CD4-positive, alpha-beta T cell (primary cell): ENCODE data around the gene CMTM6. TPM values are rescaled to one million over a fixed set of nuclear protein-coding genes. Genes with fewer than 3 reads are reported as not detected.

Experiments
- ATAC-seq: fragments of 200-7000 bp; cut with Tn5 transposase; one replicate; pipeline ENCODE4 v1.10.0; 2022; ENCODE audit warnings: mild to moderate bottlenecking; ENCODE audit not compliant: poor library complexity
- CTCF ChIA-PET: fragments of 350-600 bp; sonication (Branson Sonifier 250); formaldehyde crosslinking; loops from one replicate; lab custom pipeline; 2021; ENCODE audit warnings: antibody characterized with exemption, inconsistent platforms; lab: Charles Lee
- POLR2A ChIA-PET: fragments of 350-600 bp; sonication (Branson Sonifier 250); formaldehyde crosslinking; loops from one replicate; lab custom pipeline; 2021; ENCODE audit warnings: antibody characterized with exemption, inconsistent platforms; lab: Charles Lee
- DNase-seq, 14 experiments: peaks; one replicate each; pipeline ENCODE4 v3.0.0-alpha.2; 2013 to 2020; ENCODE audit warnings: mixed read lengths in 2 of 14
- H3K27ac ChIP-seq, 2 donors: one replicate each; pipeline versions ENCODE4 v1.5.1 to v1.7.0; 2013; ENCODE audit warnings: low read length in 2 of 2, low read depth in 1 of 2, mild to moderate bottlenecking in 1 of 2
- H3K27me3 ChIP-seq, 2 experiments: 1 replicate in 1 of 2; 2 replicates in 1 of 2; pipeline versions ENCODE4 v1.6.1 to v1.7.0; 2013; ENCODE audit warnings: low read length in 2 of 2, control low read depth in 1 of 2, mild to moderate bottlenecking in 1 of 2, moderate library complexity in 1 of 2; ENCODE audit not compliant: insufficient read depth in 2 of 2, control insufficient read depth in 1 of 2
- H3K36me3 ChIP-seq: one replicate; pipeline ENCODE4 v1.6.1; 2013; ENCODE audit warnings: low read length, control low read depth; ENCODE audit not compliant: insufficient read depth
- H3K4me1 ChIP-seq: one replicate; pipeline ENCODE4 v1.6.1; 2013; ENCODE audit warnings: low read length, control low read depth; ENCODE audit not compliant: insufficient read depth
- H3K4me3 ChIP-seq: one replicate; pipeline ENCODE4 v1.5.1; 2013; ENCODE audit warnings: mild to moderate bottlenecking, low read length, moderate library complexity
- H3K9me3 ChIP-seq, 2 experiments: 1 replicate in 1 of 2; 2 replicates in 1 of 2; pipeline versions ENCODE4 v1.6.1 to v1.7.0; 2013; ENCODE audit warnings: low read length in 2 of 2, mild to moderate bottlenecking in 2 of 2, control low read depth in 1 of 2, moderate library complexity in 1 of 2; ENCODE audit not compliant: control insufficient read depth in 1 of 2, insufficient read depth in 1 of 2
- H3K27ac Mint-ChIP-seq: one replicate; pipeline ENCODE4 v1.8.0; 2020; ENCODE audit warnings: mixed read lengths
- H3K27me3 Mint-ChIP-seq: one replicate; pipeline ENCODE4 v1.8.0; 2021; ENCODE audit warnings: mixed read lengths
- H3K36me3 Mint-ChIP-seq: one replicate; pipeline ENCODE4 v1.8.0; 2021; ENCODE audit warnings: low read depth, mixed read lengths
- H3K4me1 Mint-ChIP-seq: one replicate; pipeline ENCODE4 v1.8.0; 2021; ENCODE audit warnings: low read depth, mixed read lengths
- H3K4me3 Mint-ChIP-seq: one replicate; pipeline ENCODE4 v1.8.0; 2020; ENCODE audit warnings: mild to moderate bottlenecking, mixed read lengths
- H3K9me3 Mint-ChIP-seq: one replicate; pipeline ENCODE4 v1.8.0; 2020; ENCODE audit warnings: mixed read lengths
- intact Hi-C, 2 experiments: fragments of 100-400 bp; cut with DNase I in 1 of 2; cut with micrococcal nuclease in 1 of 2; formaldehyde crosslinking; loops; one replicate each; pipeline versions ENCODE4 v1.15.1 to v1.9.0; 2023 to 2025; cut with DNase I, micrococcal nuclease
- total RNA-seq, 174 experiments: library from RNA in 2 of 174; stranded (reverse) in 2 of 174; gene quantifications; one replicate each; pipeline ENCODE4 v1.2.3 and lab custom pipeline; 2021 to 2026
- TF ChIP-seq, protein P1 (sequence below): fragments of 200-600 bp; IDR thresholded peaks from one replicate; pipeline ENCODE4 v1.8.0; 2022; ENCODE audit warnings: antibody characterized with exemption, mild to moderate bottlenecking

CMTM6 gene
- total RNA-seq, 2 experiments from 2014 or later: 36.5 to 37.8 TPM

DNA sequence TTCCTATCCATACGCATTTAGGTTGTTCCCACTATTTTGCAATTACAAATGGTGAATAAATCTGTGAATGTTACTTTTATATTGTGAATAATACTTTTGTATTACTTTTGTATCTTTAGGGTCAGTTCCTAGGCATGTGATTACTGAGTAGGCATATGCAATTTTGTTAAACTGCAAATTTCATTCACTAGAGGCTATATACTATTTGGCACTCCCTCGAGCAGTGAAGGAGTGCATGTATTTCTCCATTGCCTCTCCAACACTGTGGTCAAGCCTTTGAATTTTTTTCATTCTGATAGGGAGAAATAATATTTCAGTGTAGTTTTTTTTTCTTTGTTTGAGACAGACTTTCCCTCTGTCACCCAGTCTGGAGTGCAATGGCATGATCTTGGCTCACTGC is 8.4 kb upstream of the CMTM6 start:
- TF ChIP-seq, protein P1, sequence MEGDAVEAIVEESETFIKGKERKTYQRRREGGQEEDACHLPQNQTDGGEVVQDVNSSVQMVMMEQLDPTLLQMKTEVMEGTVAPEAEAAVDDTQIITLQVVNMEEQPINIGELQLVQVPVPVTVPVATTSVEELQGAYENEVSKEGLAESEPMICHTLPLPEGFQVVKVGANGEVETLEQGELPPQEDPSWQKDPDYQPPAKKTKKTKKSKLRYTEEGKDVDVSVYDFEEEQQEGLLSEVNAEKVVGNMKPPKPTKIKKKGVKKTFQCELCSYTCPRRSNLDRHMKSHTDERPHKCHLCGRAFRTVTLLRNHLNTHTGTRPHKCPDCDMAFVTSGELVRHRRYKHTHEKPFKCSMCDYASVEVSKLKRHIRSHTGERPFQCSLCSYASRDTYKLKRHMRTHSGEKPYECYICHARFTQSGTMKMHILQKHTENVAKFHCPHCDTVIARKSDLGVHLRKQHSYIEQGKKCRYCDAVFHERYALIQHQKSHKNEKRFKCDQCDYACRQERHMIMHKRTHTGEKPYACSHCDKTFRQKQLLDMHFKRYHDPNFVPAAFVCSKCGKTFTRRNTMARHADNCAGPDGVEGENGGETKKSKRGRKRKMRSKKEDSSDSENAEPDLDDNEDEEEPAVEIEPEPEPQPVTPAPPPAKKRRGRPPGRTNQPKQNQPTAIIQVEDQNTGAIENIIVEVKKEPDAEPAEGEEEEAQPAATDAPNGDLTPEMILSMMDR: no peak
- H3K4me3 ChIP-seq: no peak overlapping the region
- no peak overlapping the region for H3K4me3 Mint-ChIP-seq
- no peak overlapping the region for H3K27ac Mint-ChIP-seq
- H3K27me3 Mint-ChIP-seq: no peaks in the 10 kb centered on the region
- no peaks in the 10 kb centered on the region for H3K36me3 Mint-ChIP-seq
- no peaks in the 10 kb centered on the region for H3K27me3 ChIP-seq
- intact Hi-C loops: loop anchor here (2.0 to 10.0 kb wide), 5 partner anchors 64 to 564 kb away; partner anchors contain the start of gene DYNC1LI1 (in 1 of the 2)
- POLR2A ChIA-PET: no interaction called here
- H3K9me3 ChIP-seq: no peaks in the 10 kb centered on the region
- H3K9me3 Mint-ChIP-seq: no peaks in the 10 kb centered on the region
- H3K27ac ChIP-seq: no peak overlapping the region
- no peak for DNase-seq
- CTCF ChIA-PET: interaction anchor here (0.7 kb wide), 1 partner anchor 423 kb away, joined by 3 read pairs; no protein-coding TSS in a partner anchor
- no peaks in the 10 kb centered on the region for H3K4me1 ChIP-seq
- no peak for ATAC-seq
- peaks cover under 1% of the 10 kb centered on the region for H3K4me1 Mint-ChIP-seq
- H3K36me3 ChIP-seq: no peaks in the 10 kb centered on the region

GRCh38 chr3:32510075-32510724 is 7.5 kb upstream of the CMTM6 start:
- peak; percentile 92 for ATAC-seq
- no peaks in the 10 kb centered on the region for H3K36me3 ChIP-seq
- H3K9me3 Mint-ChIP-seq: no peaks in the 10 kb centered on the region
- H3K4me3 Mint-ChIP-seq: no peak overlapping the region
- CTCF ChIA-PET: interaction anchor here (0.6 to 1.4 kb wide), 4 partner anchors 12 to 1538 kb away, joined by 3 read pairs; no protein-coding TSS in a partner anchor
- no peaks in the 10 kb centered on the region for H3K27me3 Mint-ChIP-seq
- POLR2A ChIA-PET: no interaction called here
- DNase-seq: peak; percentile 40 to 81 (median 58)
- H3K27ac Mint-ChIP-seq: no peak overlapping the region
- no peaks in the 10 kb centered on the region for H3K27me3 ChIP-seq
- intact Hi-C loops: loop anchor here (1.0 to 10.0 kb wide), 8 partner anchors 65 to 565 kb away; partner anchors contain the start of gene DYNC1LI1 (in 1 of the 2)
- H3K9me3 ChIP-seq: no peaks in the 10 kb centered on the region
- no peaks in the 10 kb centered on the region for H3K4me1 Mint-ChIP-seq
- TF ChIP-seq, protein P1: peak; percentile 79
- no peaks in the 10 kb centered on the region for H3K36me3 Mint-ChIP-seq
- no peaks in the 10 kb centered on the region for H3K4me1 ChIP-seq
- H3K4me3 ChIP-seq: no peak overlapping the region
- H3K27ac ChIP-seq: no peak overlapping the region

DNA sequence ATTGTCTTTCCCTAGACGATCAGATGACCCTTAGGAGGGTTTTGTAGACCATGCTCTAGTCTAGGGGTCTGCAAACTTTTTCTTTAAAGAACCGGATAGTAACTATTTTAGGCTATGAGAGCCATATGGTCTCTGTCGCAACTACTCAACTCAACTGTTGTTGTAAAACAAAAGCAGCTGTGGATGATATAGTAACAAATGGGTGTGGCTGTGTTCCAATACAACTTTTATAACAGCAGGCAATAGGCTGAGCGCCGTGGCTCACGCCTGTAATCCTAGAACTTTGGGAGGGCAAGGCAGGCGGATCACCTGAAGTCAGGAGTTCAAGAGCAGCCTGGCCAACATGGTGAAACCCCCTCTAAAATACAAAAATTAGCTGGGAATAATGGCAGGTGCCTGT is 6.1 kb upstream of the CMTM6 start:
- no peak overlapping the region for H3K27ac ChIP-seq
- ATAC-seq: no peak
- ChIA-PET POLR2A (no interaction called here), CTCF (no interaction called here)
- no peak for DNase-seq
- Mint-ChIP-seq H3K9me3 (no peaks in the 10 kb centered on the region), H3K27ac (no peak overlapping the region), H3K4me3 (no peak overlapping the region), H3K27me3 (no peaks in the 10 kb centered on the region), H3K36me3 (no peaks in the 10 kb centered on the region), H3K4me1 (no peaks in the 10 kb centered on the region)
- no peaks in the 10 kb centered on the region for H3K4me1 ChIP-seq
- no peak overlapping the region for H3K4me3 ChIP-seq
- intact Hi-C loops: loop anchor here in 1 of 2 experiments (5.0 to 10.0 kb wide), 3 partner anchors 174 to 566 kb away; no protein-coding TSS in a partner anchor
- no peaks in the 10 kb centered on the region for H3K9me3 ChIP-seq
- H3K36me3 ChIP-seq: no peaks in the 10 kb centered on the region
- H3K27me3 ChIP-seq: no peaks in the 10 kb centered on the region
- TF ChIP-seq, protein P1: no peak
